Endothelial cell of umbilical vein (primary cell): Measurements from ENCODE around the gene CACNA1C. TPM values are rescaled to one million over a fixed set of nuclear protein-coding genes. Genes with fewer than 3 reads are reported as not detected.

Source experiments
- BruUV-seq: library from RNA; stranded (reverse); fragments of 400-500 nt; replicated peaks from 2 replicates; lab custom pipeline; 2021; lab: Mats Ljungman, UMichigan
- CTCF ChIA-PET: fragments of 300-600, 350-600 bp; sonication (Branson Sonifier 250); formaldehyde crosslinking; loops from one replicate; lab custom pipeline; 2021; ENCODE audit warnings: antibody characterized with exemption, inconsistent platforms; lab: Charles Lee
- POLR2A ChIA-PET: fragments of 300-600, 350-600 bp; sonication (Branson Sonifier 250); formaldehyde crosslinking; loops from one replicate; lab custom pipeline; 2021; ENCODE audit warnings: antibody characterized with exemption, inconsistent platforms; lab: Charles Lee
- DNase-seq: peaks from one replicate; pipeline ENCODE4 v3.0.0-alpha.2; 2011; ENCODE audit warnings: low read depth, low spot score
- FAIRE-seq: peaks from 2 replicates; lab custom pipeline; 2011; peaks lifted over from hg19 to GRCh38; lab: Jason Lieb, UNC
- H2AFZ ChIP-seq: 2 replicates; pipeline ENCODE4 v1.6.0; 2012; ENCODE audit warnings: low read depth, low read length, control low read depth, inconsistent platforms
- H3K27ac ChIP-seq: 2 replicates; pipeline ENCODE4 v1.5.1; 2011; ENCODE audit warnings: low read depth, mild to moderate bottlenecking, control low read depth, low read length, moderate library complexity; ENCODE audit not compliant: insufficient read depth
- H3K27me3 ChIP-seq, 2 experiments: 2 replicates each; pipeline versions ENCODE4 v1.6.0 to v1.6.1; 2011; ENCODE audit warnings: low read length in 2 of 2, mixed read lengths in 1 of 2; ENCODE audit not compliant: control insufficient read depth in 2 of 2, insufficient read depth in 2 of 2
- H3K36me3 ChIP-seq, 2 experiments: 2 replicates in 1 of 2; 3 replicates in 1 of 2; pipeline ENCODE4 v1.5.1; 2011; ENCODE audit warnings: low read length in 2 of 2, mild to moderate bottlenecking in 1 of 2, moderate library complexity in 1 of 2; ENCODE audit not compliant: control insufficient read depth in 2 of 2, insufficient read depth in 2 of 2; ENCODE audit errors: extremely low read depth in 1 of 2
- H3K4me1 ChIP-seq: 3 replicates; pipeline ENCODE4 v1.5.1; 2011; ENCODE audit warnings: mild to moderate bottlenecking, low read length; ENCODE audit not compliant: control insufficient read depth, insufficient read depth; ENCODE audit errors: extremely low read depth
- H3K4me2 ChIP-seq: 2 replicates; pipeline ENCODE4 v1.6.1; 2011; ENCODE audit warnings: low read length, control low read depth, mixed read lengths; ENCODE audit not compliant: insufficient read depth
- H3K4me3 ChIP-seq, 3 experiments: fragments of 200-600 bp in 1 of 3; sonication (generic), shearing (Covaris generic) in 1 of 3; replicated peaks in 1 of 3; 2 replicates each; pipeline ENCODE4 v1.5.1; 2011 to 2016; ENCODE audit warnings: control low read depth in 3 of 3, low read length in 3 of 3, mild to moderate bottlenecking in 2 of 3, inconsistent platforms in 1 of 3, low read depth in 1 of 3, moderate library complexity in 1 of 3; ENCODE audit not compliant: insufficient read depth in 1 of 3
- H3K79me2 ChIP-seq: 2 replicates; pipeline ENCODE4 v1.6.0; 2012; ENCODE audit warnings: low read length, inconsistent platforms; ENCODE audit not compliant: control insufficient read depth, insufficient read depth
- H3K9ac ChIP-seq: replicated peaks from 2 replicates; pipeline ENCODE3; 2011; ENCODE audit warnings: low read length, control low read depth; ENCODE audit not compliant: insufficient read depth; ENCODE audit errors: extremely low read depth
- H3K9me1 ChIP-seq: replicated peaks from 3 replicates; pipeline ENCODE4 v1.6.0; 2011; ENCODE audit warnings: mild to moderate bottlenecking, low read length; ENCODE audit not compliant: control insufficient read depth, insufficient read depth; ENCODE audit errors: extremely low read depth
- H3K9me3 ChIP-seq: replicated peaks from 2 replicates; pipeline ENCODE4 v1.5.1; 2012; ENCODE audit warnings: low read length, inconsistent platforms; ENCODE audit not compliant: control insufficient read depth, insufficient read depth
- H4K20me1 ChIP-seq: replicated peaks from 2 replicates; pipeline ENCODE3; 2011; ENCODE audit warnings: mild to moderate bottlenecking, low read length; ENCODE audit not compliant: control insufficient read depth, insufficient read depth; ENCODE audit errors: extremely low read depth
- EZH2 ChIP-seq: IDR thresholded peaks from 2 replicates; pipeline ENCODE4 v1.6.1; 2012; ENCODE audit warnings: borderline replicate concordance, low read depth, mild to moderate bottlenecking, moderate library complexity, low read length, inconsistent platforms; ENCODE audit not compliant: severe bottlenecking
- FOS ChIP-seq: IDR thresholded peaks from 2 replicates; pipeline ENCODE4 v1.6.1; 2011; ENCODE audit warnings: mild to moderate bottlenecking, low read length, moderate library complexity, borderline replicate concordance; ENCODE audit not compliant: insufficient read depth
- GATA2 ChIP-seq: IDR thresholded peaks from 2 replicates; pipeline ENCODE4 v1.7.0; 2011; ENCODE audit warnings: low read depth, mild to moderate bottlenecking, moderate library complexity, mixed read lengths, low read length; ENCODE audit not compliant: insufficient read length, insufficient read depth
- JUN ChIP-seq: IDR thresholded peaks from 2 replicates; pipeline ENCODE4 v1.6.1; 2011; ENCODE audit warnings: borderline replicate concordance, low read depth; ENCODE audit not compliant: insufficient read length, insufficient read depth
- MYC ChIP-seq: IDR thresholded peaks from one replicate; pipeline ENCODE4 v1.6.1; 2011; ENCODE audit warnings: mild to moderate bottlenecking, low read depth, low read length
- POLR2A ChIP-seq: IDR thresholded peaks from 2 replicates; pipeline ENCODE4 v1.6.1; 2012; ENCODE audit warnings: low read depth, mild to moderate bottlenecking, control low read depth, low read length
- POLR2AphosphoS5 ChIP-seq: IDR thresholded peaks from 2 replicates; pipeline ENCODE4 v1.6.1; 2012; ENCODE audit warnings: low read depth, mild to moderate bottlenecking, control low read depth, low read length, moderate library complexity; ENCODE audit not compliant: insufficient read depth
- dilution Hi-C: fragments of 300-500 bp; cut with MboI; formaldehyde crosslinking; loops from one replicate; pipeline ENCODE4 v1.15.0; 2019; ENCODE audit warnings: low sequenced_read_pairs; ENCODE audit not compliant: extremely low pct_ligation_motif_present
- intact Hi-C: fragments of 100-400 bp; cut with micrococcal nuclease; formaldehyde crosslinking; loops from one replicate; pipeline ENCODE4 v1.10.0; 2022
- polyA plus RNA-seq, 4 experiments: library from polyadenylated mRNA; depleted of rRNA in 3 of 4; stranded (reverse) in 3 of 4; unstranded in 1 of 4; fragments of >200 nt; gene quantifications; 2 replicates each; pipeline versions ENCODE4 v1.2.1 to v1.2.3, GENCODE V29; 2011 to 2012; ENCODE audit warnings: missing spikeins in 1 of 4
- total RNA-seq: library from RNA; stranded (reverse); gene quantifications from 2 replicates; pipeline ENCODE4 v1.2.3, GENCODE V29; 2021
- TF ChIP-seq, protein P1 (sequence below): IDR thresholded peaks from 2 replicates; pipeline ENCODE4 v1.6.1; 2011; ENCODE audit not compliant: insufficient read depth, insufficient read length
- TF ChIP-seq, protein P2 (sequence below), 2 donors: IDR thresholded peaks; 1 replicate in 1 of 2; 2 replicates in 1 of 2; pipeline ENCODE4 v1.5.1; 2011; ENCODE audit warnings: low read length in 2 of 2, mild to moderate bottlenecking in 2 of 2, moderate library complexity in 2 of 2, control low read depth in 1 of 2, inconsistent platforms in 1 of 2, low read depth in 1 of 2; ENCODE audit not compliant: insufficient read depth in 1 of 2; ENCODE audit errors: extremely low read depth in 1 of 2

The CACNA1C gene
- total and polyA plus RNA-seq, 2 donors (not counting 3 experiments of a cell fraction or from before 2014, with no cell fraction given): not detected

GRCh38 chr12:2246358-2246757 lies 193.6 kb downstream of the CACNA1C start:
- ChIA-PET CTCF (no interaction called here), POLR2A (no interaction called here)
- BruUV-seq: no TSS peak
- no peaks in the 10 kb centered on the region for H3K27me3 ChIP-seq
- no peaks in the 10 kb centered on the region for H3K79me2 ChIP-seq
- H3K9me1 ChIP-seq: no peaks in the 10 kb centered on the region
- H3K9ac ChIP-seq: no peak overlapping the region
- H3K27ac ChIP-seq: no peak overlapping the region
- H3K4me3 ChIP-seq: no peak overlapping the region
- no peaks in the 10 kb centered on the region for H3K9me3 ChIP-seq
- no peaks in the 10 kb centered on the region for H3K4me1 ChIP-seq
- intact Hi-C loops: no loop called here
- dilution Hi-C loops: no loop called here
- TF ChIP-seq POLR2A: no peak
- H4K20me1 ChIP-seq: no peaks in the 10 kb centered on the region
- no peak overlapping the region for H2AFZ ChIP-seq
- DNase-seq: no peak
- no peak for FAIRE-seq
- H3K36me3 ChIP-seq: no peaks in the 10 kb centered on the region
- no peak overlapping the region for H3K4me2 ChIP-seq

- Histone ChIP-seq H3K36me3 (no peaks in the 10 kb centered on the region), H3K4me3 (no peak overlapping the region), H3K27ac (no peak overlapping the region), H4K20me1 (no peaks in the 10 kb centered on the region), H3K9ac (no peak overlapping the region), H3K4me2 (no peak overlapping the region), H3K4me1 (no peaks in the 10 kb centered on the region), H3K79me2 (no peaks in the 10 kb centered on the region), H3K27me3 (no peaks in the 10 kb centered on the region), H3K9me1 (no peaks in the 10 kb centered on the region), H2AFZ (no peak overlapping the region), H3K9me3 (no peaks in the 10 kb centered on the region)
- intact Hi-C loops: no loop called here
- BruUV-seq: no TSS peak
- ChIA-PET POLR2A (no interaction called here), CTCF (no interaction called here)
- TF ChIP-seq MYC (no peak), POLR2A (no peak), JUN (no peak), EZH2 (no peak), GATA2 (no peak), POLR2AphosphoS5 (no peak), FOS (no peak)
- TF ChIP-seq, protein P1, sequence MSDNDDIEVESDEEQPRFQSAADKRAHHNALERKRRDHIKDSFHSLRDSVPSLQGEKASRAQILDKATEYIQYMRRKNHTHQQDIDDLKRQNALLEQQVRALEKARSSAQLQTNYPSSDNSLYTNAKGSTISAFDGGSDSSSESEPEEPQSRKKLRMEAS: no peak
- TF ChIP-seq, protein P2, sequence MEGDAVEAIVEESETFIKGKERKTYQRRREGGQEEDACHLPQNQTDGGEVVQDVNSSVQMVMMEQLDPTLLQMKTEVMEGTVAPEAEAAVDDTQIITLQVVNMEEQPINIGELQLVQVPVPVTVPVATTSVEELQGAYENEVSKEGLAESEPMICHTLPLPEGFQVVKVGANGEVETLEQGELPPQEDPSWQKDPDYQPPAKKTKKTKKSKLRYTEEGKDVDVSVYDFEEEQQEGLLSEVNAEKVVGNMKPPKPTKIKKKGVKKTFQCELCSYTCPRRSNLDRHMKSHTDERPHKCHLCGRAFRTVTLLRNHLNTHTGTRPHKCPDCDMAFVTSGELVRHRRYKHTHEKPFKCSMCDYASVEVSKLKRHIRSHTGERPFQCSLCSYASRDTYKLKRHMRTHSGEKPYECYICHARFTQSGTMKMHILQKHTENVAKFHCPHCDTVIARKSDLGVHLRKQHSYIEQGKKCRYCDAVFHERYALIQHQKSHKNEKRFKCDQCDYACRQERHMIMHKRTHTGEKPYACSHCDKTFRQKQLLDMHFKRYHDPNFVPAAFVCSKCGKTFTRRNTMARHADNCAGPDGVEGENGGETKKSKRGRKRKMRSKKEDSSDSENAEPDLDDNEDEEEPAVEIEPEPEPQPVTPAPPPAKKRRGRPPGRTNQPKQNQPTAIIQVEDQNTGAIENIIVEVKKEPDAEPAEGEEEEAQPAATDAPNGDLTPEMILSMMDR (IDR thresholded peaks at IDR 0.05; ENCODE audit: extremely low read depth in 1 of 2, insufficient read depth in 1 of 2, low read depth in 1 of 2, low read length in 2 of 2): no peak
- dilution Hi-C loops: no loop called here
- no peak for FAIRE-seq
- no peak for DNase-seq
These were observed 194.3 kb downstream of the CACNA1C start for GRCh38 chr12:2247120-2247519.
